ENCODE results near the gene TOMM22.

DNA sequence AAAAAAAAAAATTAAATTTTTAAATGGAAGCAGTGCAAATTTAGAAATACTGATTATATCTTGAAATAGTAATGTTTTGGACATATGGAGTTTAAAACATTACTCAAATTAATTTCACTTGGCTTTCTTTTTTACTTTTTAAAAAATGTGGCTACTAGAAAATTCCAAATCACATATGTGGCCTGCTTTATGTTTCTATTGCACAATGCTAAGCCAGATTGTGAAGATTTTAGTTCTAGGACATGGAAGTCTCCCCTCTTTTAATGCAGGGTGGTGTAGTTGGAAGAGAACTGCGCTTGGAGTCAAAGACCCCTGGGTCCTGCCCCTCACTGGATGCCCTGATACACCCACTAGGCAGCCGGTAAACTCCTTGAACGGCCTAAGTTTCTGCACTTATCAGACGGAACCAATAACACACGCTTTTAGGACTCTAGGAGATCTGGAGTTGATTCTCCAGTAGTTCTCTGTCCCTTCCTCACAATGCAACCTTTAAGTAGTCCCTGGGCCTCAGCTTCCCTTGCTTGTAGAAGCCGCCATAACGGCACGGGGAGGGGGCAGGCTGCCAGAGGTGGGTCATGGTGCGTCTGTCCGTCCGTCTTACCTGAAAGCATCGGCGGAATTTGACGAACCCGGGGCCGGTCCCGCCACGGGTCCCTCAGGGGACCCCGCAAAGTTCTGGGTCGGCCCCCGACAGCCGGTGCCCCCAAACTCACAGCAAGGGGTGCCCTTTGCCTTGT lies 26.1 kb upstream of the TOMM22 start:
- TF ChIP-seq, protein P1, sequence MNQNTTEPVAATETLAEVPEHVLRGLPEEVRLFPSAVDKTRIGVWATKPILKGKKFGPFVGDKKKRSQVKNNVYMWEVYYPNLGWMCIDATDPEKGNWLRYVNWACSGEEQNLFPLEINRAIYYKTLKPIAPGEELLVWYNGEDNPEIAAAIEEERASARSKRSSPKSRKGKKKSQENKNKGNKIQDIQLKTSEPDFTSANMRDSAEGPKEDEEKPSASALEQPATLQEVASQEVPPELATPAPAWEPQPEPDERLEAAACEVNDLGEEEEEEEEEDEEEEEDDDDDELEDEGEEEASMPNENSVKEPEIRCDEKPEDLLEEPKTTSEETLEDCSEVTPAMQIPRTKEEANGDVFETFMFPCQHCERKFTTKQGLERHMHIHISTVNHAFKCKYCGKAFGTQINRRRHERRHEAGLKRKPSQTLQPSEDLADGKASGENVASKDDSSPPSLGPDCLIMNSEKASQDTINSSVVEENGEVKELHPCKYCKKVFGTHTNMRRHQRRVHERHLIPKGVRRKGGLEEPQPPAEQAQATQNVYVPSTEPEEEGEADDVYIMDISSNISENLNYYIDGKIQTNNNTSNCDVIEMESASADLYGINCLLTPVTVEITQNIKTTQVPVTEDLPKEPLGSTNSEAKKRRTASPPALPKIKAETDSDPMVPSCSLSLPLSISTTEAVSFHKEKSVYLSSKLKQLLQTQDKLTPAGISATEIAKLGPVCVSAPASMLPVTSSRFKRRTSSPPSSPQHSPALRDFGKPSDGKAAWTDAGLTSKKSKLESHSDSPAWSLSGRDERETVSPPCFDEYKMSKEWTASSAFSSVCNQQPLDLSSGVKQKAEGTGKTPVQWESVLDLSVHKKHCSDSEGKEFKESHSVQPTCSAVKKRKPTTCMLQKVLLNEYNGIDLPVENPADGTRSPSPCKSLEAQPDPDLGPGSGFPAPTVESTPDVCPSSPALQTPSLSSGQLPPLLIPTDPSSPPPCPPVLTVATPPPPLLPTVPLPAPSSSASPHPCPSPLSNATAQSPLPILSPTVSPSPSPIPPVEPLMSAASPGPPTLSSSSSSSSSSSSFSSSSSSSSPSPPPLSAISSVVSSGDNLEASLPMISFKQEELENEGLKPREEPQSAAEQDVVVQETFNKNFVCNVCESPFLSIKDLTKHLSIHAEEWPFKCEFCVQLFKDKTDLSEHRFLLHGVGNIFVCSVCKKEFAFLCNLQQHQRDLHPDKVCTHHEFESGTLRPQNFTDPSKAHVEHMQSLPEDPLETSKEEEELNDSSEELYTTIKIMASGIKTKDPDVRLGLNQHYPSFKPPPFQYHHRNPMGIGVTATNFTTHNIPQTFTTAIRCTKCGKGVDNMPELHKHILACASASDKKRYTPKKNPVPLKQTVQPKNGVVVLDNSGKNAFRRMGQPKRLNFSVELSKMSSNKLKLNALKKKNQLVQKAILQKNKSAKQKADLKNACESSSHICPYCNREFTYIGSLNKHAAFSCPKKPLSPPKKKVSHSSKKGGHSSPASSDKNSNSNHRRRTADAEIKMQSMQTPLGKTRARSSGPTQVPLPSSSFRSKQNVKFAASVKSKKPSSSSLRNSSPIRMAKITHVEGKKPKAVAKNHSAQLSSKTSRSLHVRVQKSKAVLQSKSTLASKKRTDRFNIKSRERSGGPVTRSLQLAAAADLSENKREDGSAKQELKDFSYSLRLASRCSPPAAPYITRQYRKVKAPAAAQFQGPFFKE (tag by site-specific recombination; IDR thresholded peaks at IDR 0.05; ENCODE audit: borderline replicate concordance): no peak
- no peak for TF ChIP-seq ZNF324 (tag by site-specific recombination; IDR thresholded peaks at IDR 0.05)
- no peak for TF ChIP-seq ZBTB20 (tag by site-specific recombination; IDR thresholded peaks at IDR 0.05)
- TF ChIP-seq ZFHX2 (tag by site-specific recombination; conservative IDR thresholded peaks at IDR 0.05): no peak
- TF ChIP-seq BCL11B (tag by site-specific recombination; IDR thresholded peaks at IDR 0.05; ENCODE audit: low read depth): 0 out of 2 replicates have a peak, but pooled peaks have one; percentile 48
- no peak for TF ChIP-seq ZNF785 (tag by site-specific recombination; IDR thresholded peaks at IDR 0.05)
- TF ChIP-seq, protein P2, sequence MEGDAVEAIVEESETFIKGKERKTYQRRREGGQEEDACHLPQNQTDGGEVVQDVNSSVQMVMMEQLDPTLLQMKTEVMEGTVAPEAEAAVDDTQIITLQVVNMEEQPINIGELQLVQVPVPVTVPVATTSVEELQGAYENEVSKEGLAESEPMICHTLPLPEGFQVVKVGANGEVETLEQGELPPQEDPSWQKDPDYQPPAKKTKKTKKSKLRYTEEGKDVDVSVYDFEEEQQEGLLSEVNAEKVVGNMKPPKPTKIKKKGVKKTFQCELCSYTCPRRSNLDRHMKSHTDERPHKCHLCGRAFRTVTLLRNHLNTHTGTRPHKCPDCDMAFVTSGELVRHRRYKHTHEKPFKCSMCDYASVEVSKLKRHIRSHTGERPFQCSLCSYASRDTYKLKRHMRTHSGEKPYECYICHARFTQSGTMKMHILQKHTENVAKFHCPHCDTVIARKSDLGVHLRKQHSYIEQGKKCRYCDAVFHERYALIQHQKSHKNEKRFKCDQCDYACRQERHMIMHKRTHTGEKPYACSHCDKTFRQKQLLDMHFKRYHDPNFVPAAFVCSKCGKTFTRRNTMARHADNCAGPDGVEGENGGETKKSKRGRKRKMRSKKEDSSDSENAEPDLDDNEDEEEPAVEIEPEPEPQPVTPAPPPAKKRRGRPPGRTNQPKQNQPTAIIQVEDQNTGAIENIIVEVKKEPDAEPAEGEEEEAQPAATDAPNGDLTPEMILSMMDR (tag by site-specific recombination; IDR thresholded peaks at IDR 0.05): no peak
- TF ChIP-seq, protein P3, sequence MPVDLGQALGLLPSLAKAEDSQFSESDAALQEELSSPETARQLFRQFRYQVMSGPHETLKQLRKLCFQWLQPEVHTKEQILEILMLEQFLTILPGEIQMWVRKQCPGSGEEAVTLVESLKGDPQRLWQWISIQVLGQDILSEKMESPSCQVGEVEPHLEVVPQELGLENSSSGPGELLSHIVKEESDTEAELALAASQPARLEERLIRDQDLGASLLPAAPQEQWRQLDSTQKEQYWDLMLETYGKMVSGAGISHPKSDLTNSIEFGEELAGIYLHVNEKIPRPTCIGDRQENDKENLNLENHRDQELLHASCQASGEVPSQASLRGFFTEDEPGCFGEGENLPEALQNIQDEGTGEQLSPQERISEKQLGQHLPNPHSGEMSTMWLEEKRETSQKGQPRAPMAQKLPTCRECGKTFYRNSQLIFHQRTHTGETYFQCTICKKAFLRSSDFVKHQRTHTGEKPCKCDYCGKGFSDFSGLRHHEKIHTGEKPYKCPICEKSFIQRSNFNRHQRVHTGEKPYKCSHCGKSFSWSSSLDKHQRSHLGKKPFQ (tag by site-specific recombination; IDR thresholded peaks at IDR 0.05): no peak
- TF ChIP-seq, protein P4, sequence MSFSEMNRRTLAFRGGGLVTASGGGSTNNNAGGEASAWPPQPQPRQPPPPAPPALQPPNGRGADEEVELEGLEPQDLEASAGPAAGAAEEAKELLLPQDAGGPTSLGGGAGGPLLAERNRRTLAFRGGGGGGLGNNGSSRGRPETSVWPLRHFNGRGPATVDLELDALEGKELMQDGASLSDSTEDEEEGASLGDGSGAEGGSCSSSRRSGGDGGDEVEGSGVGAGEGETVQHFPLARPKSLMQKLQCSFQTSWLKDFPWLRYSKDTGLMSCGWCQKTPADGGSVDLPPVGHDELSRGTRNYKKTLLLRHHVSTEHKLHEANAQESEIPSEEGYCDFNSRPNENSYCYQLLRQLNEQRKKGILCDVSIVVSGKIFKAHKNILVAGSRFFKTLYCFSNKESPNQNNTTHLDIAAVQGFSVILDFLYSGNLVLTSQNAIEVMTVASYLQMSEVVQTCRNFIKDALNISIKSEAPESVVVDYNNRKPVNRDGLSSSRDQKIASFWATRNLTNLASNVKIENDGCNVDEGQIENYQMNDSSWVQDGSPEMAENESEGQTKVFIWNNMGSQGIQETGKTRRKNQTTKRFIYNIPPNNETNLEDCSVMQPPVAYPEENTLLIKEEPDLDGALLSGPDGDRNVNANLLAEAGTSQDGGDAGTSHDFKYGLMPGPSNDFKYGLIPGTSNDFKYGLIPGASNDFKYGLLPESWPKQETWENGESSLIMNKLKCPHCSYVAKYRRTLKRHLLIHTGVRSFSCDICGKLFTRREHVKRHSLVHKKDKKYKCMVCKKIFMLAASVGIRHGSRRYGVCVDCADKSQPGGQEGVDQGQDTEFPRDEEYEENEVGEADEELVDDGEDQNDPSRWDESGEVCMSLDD (tag by site-specific recombination; IDR thresholded peaks at IDR 0.05): peak; percentile 44; the same call in 1 of the 2 replicates
- TF ChIP-seq, protein P5, sequence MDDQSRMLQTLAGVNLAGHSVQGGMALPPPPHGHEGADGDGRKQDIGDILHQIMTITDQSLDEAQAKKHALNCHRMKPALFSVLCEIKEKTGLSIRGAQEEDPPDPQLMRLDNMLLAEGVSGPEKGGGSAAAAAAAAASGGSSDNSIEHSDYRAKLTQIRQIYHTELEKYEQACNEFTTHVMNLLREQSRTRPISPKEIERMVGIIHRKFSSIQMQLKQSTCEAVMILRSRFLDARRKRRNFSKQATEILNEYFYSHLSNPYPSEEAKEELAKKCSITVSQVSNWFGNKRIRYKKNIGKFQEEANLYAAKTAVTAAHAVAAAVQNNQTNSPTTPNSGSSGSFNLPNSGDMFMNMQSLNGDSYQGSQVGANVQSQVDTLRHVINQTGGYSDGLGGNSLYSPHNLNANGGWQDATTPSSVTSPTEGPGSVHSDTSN (CRISPR knock-in tag; IDR thresholded peaks at IDR 0.05): no peak; the same call in 1 of the 2 replicates
- TF ChIP-seq, protein P6, sequence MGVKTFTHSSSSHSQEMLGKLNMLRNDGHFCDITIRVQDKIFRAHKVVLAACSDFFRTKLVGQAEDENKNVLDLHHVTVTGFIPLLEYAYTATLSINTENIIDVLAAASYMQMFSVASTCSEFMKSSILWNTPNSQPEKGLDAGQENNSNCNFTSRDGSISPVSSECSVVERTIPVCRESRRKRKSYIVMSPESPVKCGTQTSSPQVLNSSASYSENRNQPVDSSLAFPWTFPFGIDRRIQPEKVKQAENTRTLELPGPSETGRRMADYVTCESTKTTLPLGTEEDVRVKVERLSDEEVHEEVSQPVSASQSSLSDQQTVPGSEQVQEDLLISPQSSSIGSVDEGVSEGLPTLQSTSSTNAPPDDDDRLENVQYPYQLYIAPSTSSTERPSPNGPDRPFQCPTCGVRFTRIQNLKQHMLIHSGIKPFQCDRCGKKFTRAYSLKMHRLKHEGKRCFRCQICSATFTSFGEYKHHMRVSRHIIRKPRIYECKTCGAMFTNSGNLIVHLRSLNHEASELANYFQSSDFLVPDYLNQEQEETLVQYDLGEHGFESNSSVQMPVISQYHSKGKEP (tag by site-specific recombination; IDR thresholded peaks at IDR 0.05): no peak
- no peak for TF ChIP-seq ZNF174 (tag by site-specific recombination; IDR thresholded peaks at IDR 0.05)

Data from HEK293 (cell line).